NCI-H69 (cell line): Measurements from ENCODE around the gene SMC4.

ENCODE experiments used
- DNase-seq: peaks from one replicate; lab custom pipeline; 2025; lab: John Stamatoyannopoulos, UW

Gene SMC4

DNA sequence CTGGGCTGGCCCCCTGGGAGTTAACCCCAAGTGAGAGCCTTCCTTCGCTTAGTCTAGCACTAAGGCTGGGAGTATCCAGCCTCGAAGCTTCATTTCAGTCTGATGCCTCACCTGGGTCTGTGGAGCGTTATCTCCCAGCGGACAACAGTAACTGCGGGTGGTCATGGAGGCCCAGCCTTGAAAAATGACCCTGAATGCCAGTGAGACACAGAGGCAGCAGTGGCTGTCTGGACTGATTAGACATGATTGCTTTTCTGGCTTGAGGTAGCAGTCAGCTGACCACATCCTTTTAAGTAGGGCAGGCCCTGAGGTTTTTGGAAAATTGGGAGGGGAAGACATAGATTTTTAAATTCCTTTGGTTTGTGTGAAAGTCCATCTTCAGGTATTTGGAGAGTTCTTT is 78.3 kb downstream of the SMC4 start:
- DNase-seq: no peak

- no peak for DNase-seq
Measured at GRCh38 chr3:160478338-160478737, 78.9 kb downstream of the SMC4 start.

DNA sequence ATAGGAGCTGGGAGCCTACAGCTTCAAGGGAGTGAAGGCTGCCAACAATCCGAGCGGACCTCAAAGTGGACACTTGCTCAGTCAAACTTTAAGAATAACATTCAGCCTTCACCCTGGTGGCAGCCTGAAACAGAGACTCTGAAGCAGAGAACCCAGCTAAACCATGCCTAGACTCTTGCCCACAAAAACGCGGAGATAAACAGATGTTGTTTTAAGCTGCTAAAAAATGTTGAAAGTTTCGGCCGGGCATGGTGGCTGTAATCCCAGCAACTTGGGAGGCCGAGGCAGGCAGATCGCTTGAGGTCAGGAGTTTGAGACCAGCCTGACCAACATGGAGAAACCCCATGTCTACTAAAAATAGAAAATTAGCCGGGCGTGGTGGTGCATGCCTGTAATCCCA is 79.9 kb downstream of the SMC4 start:
- no peak for DNase-seq

- no peak for DNase-seq
Measured at GRCh38 chr3:160480931-160481330, 81.5 kb downstream of the SMC4 start.

DNA sequence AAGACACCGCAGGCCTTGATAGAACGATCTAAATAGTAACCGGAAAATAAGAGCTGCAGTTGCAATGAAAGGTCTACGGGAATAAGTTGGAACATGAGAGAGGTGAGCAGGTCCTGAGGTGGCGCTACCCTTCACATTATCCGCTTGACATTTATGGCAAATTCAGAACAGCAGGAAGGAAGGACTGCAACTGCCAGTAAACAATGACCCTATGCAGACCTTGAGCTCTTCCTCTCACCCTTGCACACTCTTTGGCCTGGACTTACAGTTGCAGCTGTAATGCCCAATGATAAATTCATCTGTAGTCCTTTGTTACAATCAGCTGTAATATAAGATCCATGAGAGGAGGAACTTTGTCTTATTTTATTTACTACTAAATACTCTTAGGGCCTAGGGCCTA is 82.4 kb downstream of the SMC4 start:
- no peak for DNase-seq

GRCh38 chr3:160482796-160483195 is 83.3 kb downstream of the SMC4 start:
- DNase-seq: peak; percentile 4
